A204.1 (cell line): Measurements from ENCODE around the gene RBM26.

ENCODE experiments used
- FAIRE-seq: peaks from 2 replicates; lab custom pipeline; 2012; peaks lifted over from hg19 to GRCh38; lab: Jason Lieb, UNC

RBM26 gene

DNA sequence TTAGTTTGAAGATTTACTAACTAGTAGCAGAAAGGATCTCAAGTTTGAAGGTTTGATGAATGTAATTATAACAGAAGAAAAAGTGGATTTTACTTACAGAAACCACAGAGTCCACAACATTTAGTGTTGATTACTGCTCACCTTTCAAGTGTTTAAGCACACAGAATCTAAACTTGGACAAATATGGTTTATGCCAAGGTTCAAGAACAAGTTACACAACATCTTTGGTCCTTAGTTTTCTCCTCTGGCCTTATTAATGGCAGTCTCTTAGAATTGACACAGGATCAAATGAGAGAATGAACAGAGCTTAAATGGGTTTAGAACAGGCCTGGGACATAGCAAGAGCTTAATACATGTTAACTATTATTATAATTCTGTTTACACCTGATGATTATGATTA lies 133.0 kb downstream of the RBM26 start:
- no peak for FAIRE-seq

DNA sequence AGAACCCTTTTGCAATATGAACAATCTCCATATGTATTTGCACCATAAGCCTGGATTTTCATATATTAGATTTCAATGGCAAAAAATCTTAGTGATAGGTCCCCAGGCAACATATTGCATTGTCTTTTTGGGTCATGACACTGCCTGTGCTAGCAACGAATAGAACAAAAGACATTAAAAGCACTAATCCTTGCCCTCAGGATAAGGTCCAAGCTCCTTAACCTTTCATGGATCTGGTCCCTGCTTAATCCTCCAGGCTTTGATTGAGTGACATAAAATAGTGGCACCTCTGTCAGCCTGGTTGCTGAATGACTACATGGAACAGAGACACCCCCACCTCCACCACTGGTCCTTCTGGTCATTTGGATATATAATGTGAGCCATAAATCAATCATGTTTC lies 134.4 kb downstream of the RBM26 start:
- no peak for FAIRE-seq

DNA sequence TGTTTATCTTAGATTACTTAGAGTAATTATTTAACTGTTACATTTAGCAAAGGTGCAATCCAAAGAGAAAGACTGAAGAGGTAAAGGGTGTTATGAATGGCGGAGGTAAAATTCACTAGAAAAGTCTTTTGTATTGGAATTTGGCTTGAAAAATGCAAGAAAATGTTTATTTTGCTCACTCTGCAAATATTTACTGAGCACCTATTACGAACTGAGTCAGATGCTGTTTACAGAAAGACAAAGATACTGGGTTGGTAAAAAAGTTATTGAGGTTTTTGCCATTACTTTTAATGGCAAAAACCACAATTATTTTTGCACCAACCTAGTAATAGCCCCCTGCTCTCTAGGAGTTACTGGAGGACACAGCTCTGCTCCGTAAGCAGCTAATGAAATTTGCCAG lies 135.2 kb downstream of the RBM26 start:
- FAIRE-seq, result no peak
